ENCODE results near the gene ROBO1.

The ROBO1 gene

DNA sequence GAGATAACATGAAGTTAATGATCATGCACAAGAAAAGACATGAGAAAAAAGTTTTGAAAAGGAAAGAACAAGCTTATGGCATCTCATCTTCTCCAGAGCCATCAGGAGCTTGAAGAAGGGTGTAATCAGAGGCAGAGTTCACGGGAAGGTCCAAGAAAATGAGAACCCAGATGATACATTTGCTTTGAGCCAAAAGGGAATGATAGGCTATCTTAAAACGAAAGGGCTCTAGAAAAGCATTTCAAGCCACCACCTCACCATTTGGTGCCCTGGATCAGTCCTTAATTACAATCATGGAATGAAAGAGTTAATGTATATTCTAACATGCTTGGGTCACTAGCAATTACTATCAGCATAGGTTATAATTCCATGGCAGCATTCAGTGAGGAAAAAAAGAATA, 781.8 kb downstream of the ROBO1 start:
- no peak for DNase-seq (ENCODE audit: low read depth in 2 of 2)

DNA sequence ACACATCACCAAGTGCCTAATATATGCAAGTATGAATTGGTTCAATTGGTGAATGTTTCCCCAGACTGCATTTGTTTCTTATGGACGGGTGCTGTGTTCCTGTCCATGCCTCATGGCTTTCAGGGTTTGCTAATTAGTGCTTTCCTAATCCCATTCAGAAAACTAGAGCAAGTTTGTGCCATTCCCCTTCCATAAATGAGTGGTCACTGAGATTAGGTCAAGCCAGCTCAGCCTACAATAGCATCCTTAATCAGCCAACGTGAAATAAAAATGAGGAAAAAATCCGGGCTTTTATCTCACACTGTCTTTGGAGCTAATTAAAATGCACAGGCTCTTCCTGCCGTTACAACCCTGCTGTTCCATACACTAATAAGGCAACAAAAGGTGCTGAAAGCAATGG, 788.8 kb downstream of the ROBO1 start:
- DNase-seq (ENCODE audit: low read depth in 2 of 2), result no peak

DNA sequence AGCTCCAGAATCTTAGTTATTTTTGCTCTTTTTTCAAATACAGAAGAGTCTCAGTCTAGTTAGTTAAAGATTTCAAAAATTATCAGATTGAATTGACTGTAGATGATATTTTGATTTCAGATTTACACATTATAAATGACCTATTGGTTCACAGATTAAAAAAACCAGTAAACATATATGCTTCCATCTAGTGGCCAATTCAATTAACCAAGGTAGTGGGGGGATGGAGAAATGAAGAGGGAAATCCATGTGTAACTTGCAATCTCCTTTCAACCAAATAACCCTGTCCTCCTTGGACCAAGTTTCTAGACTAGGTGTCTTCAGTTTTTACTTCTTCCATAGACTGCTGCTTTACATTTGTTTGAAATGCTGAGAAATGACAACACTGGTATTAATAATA, 789.8 kb downstream of the ROBO1 start:
- DNase-seq (ENCODE audit: low read depth in 2 of 2), result no peak

DNA sequence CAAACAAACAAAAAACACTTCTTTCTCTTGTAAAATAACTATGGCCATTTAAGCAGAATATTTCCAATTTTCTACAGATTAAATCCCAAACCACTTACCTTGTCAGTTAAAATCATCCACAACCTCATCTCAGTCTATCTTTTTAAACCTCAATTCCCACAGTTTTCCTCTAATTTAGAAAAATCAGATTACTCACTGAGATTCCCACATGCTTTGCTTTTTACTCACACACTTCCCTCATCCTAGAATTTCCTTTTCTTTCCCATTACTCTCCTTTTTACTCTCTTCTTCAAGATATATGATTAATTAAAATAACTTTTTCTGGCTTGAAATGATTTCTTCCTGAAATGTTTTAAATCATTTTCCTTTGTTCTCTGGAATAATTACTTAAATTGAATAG, 790.7 kb downstream of the ROBO1 start:
- no peak for DNase-seq (ENCODE audit: low read depth in 2 of 2)

DNA sequence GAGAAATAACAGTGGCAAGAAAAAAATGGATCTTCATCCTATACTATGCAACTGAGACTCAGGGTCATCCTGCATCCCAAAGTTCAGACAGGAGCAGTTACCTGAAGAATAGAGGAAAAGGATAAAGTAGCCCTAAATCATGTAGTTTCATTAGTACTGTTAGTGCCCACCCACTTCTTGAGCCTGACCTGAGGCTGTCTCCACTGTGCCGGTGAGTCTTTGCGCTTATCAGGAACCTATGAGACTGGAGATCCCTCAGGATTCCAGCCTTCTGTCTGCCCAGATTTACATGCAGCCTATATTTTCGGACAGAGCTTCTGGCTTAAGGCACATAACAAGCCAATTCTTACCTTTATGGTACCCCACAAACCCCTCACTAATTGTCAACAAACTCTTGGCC, 791.6 kb downstream of the ROBO1 start:
- DNase-seq (ENCODE audit: low read depth in 2 of 2), result no peak

DNA sequence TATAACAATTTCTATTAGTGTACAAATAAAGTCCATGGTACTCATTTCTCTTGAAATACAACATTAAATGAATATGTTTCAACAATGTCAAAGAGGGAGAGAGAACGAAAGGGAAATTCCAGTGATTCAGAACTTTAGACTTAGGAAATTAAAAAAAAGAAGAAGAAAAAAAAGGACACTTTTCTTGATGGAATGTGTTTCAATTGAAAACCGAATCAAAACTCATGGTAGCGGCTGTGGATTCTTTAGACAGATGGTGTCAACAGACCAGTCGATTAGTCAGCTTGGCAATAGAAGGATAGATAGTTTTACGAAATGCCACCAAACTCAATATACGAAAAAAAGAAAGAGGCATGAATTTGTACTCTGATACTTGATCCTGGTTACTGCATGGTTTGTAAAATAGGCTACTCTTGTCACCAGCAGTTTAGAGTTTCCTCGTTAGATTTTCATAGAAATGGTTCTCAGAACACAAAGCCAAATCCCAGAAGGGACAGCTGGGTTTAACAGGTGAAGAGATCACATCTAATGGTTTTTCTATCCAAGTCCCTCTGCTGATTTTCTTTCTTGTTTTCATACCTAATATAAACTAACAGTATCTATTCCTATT, 793.5 kb downstream of the ROBO1 start:
- no peak for DNase-seq (ENCODE audit: low read depth in 2 of 2)

DNA sequence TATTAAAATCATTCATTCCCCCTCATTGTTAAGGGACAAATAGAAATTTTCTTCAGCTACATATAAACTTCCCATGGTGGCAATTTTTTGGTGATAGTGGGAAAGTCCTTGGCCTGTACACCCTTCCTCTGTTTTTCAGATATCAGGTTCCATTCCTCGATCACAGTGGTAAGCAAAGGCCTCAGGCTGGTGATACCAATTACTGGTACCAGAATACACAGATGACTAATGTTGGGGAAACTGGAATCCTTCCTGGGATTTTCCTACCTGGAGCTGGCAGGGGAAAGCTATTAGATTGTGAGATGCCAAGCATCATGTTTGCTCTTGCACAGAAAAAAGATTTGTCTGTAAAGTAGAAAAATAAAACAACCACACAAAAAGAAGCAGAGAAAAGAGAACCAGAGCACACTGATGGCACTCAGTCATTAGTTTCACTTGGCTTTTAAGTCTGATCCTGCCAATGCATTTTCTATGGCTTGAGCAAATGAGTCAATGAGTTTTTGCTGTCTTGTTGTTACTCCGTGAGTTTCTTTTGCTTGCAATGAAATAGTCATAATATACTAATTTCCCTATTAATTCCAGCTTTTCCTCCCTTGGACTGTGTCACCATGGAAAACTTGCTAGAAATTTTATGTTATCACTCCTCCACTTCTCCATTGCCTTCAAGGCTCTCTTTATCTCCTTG, 795.0 kb downstream of the ROBO1 start:
- no peak for DNase-seq (ENCODE audit: low read depth in 2 of 2)

DNA sequence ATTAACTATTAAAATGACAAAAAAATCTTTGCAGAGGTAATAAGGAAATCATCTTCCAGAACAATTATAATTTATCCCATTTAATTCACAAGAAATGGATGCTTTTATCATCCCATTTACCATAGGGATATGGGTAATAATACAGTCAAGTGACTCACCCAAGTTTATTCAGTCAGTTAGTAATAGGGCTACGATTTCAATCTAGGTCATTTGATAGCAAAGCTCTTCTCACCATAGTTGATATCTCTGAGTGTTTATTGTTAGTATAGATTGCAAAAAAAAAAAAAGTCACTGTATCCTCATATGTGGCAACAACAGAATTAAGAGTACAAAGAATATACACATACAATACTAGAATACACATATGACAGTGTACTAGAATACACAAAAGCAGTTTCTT, 797.1 kb downstream of the ROBO1 start:
- DNase-seq (ENCODE audit: low read depth in 2 of 2), result no peak

DNA sequence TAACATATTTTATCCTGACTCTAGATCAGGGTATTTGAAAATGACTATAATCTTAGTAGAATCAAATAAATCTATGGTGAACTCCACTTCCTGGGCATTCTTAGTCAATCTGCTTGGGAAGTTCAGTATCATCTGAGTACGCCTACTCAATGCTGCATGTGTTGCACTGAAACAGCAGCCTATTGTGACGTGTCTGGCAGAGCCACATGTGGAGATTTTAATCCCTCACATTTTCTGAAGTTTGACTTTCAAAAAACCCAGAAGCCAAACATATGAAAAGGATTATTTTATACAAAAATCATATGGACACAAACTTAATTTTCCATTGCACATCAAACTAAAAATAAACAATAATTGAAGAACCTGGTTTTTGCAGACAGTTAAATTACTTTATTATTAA, 798.3 kb downstream of the ROBO1 start:
- DNase-seq (ENCODE audit: low read depth in 2 of 2), result no peak

DNA sequence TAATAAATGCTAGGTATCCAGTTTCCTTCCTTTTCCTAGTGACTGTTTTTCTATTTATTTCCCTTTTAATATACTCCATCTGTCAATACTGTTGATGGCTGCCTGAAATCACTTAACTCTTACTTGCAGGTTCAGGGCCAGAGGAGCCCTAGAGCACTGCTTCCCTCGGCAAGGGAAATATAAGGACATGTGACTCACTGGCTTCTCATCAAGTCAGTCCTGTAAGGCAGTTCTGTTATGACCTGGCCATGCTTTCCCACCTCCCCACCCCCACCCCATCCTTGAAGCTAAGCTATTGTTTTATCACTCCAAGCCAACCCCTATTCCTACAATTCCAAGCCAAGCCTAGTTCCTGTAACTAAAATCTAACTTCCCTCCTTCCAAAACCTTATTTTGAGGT, 800.7 kb downstream of the ROBO1 start:
- no peak for DNase-seq (ENCODE audit: low read depth in 2 of 2)

DNA sequence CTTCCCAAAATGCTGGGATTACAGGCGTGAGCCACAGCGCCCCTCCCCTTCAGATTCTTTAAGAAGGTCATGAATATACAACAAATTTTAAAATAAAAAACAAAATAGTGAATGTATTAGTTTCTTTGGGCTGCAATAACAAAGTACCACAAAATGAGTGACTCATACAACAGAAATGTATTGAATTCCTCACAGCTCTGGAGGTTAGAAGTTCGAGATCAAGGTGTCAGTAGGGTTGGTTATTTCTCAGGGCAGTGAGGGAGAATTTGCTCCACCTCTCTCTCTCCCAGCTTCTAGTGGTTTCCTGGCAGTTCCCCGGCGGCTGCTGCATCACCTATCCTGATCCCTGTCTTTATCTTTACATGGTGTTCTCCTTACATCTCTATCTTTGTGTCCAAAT, 804.0 kb downstream of the ROBO1 start:
- no peak for DNase-seq (ENCODE audit: low read depth in 2 of 2)

DNA sequence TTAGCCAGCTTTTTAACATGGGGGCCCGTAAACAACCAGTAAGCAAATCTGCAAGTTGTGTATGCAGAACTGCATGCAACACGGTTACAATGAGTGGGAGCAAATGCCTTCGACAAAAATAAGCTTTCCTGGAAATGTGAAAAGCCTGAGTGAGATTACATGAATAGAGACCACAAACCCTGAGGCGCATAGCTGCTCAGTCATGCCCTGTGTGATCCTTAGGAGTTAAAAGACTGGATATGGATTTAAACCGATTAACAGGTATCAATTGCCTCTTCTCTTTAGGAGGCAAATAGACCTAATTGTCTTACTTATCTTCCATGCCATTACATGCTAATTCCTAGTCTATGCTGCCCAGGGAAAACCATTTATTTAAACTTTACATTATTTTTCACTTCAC, 810.3 kb downstream of the ROBO1 start:
- no peak for DNase-seq (ENCODE audit: low read depth in 2 of 2)

DNA sequence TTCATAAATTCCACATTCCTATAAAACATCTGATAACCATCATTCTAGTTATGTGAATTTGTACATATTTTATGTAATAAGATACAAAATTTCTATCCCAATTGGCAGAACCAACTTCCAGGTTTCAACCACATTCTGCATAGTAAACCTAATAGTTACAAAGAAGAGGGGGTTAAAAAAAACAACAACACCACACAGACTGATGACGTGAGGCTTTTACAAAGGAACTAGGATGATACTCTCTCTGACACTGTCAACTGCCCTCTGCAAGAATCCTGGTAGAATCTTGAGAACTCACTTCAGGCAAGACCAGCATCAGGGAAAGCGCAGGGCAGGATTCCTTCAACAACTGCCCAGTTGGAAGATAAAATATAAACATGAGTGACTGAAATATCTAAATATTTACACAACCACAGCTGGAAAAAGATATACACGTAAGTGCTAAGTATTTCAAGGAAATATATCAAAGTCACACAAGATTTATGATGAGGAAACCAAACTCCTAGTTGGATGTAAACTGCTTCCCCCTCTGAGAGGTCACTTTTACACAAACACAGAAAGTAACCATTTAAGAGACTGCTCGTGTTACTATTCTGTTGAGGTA, 816.4 kb downstream of the ROBO1 start:
- no peak for DNase-seq (ENCODE audit: low read depth in 2 of 2)

DNA sequence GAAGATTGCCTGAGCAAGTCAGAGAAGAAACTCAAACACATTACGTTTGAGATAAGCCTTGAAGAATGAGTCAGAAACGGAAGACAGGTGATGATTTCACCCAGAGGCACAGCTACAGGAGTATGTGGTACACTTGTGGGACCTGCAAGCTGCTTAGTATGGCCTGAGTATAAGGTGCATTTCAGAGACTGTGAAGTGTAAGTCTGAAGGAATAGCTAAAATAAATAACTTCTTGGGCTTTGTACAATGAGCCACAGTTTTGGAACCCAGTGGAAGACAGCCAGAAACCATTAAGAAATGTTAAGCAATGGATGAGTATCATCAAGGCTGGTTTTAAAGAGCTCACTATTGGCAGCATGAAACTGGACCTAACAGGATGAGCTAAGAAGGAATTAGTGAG, 826.2 kb downstream of the ROBO1 start:
- no peak for DNase-seq (ENCODE audit: low read depth in 2 of 2)

DNA sequence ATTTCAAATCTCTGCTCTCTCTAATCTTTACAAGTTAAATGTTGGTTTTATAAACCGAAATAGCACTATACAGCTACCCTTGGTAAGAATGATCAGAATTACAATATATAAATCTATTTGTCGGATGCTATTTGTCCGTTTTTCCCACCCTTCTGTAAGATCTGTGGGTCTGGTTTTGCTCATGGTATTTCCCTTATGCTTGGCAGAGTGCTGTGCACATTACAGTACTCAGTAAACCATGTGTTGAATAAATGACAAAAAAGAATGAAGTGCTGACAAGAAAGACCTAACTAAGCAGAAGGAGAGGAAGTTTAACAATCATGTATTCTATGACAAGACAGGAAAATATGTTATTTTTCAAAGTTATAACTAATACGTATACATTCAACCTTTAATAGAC, 827.2 kb downstream of the ROBO1 start:
- DNase-seq (ENCODE audit: low read depth in 2 of 2), result no peak

DNA sequence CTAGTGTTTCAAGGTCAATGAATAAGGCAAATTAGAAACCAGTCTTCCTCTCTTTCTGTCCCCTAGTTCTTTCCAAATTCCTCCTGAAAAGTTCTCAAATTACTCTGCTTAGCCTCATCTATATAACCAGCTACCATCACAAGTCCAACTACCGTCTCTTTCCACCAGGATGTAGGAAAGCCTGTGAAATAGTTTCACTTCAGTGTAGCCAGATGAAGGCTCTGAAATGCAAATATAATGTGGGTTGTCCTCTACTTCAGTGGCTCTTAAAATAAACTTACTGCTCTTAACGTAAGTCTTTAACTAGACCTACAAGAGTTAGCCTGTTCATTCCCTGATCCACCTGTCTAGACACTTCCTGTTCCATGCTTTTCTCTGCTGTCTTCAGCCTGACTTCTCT, 827.7 kb downstream of the ROBO1 start:
- no peak for DNase-seq (ENCODE audit: low read depth in 2 of 2)

DNA sequence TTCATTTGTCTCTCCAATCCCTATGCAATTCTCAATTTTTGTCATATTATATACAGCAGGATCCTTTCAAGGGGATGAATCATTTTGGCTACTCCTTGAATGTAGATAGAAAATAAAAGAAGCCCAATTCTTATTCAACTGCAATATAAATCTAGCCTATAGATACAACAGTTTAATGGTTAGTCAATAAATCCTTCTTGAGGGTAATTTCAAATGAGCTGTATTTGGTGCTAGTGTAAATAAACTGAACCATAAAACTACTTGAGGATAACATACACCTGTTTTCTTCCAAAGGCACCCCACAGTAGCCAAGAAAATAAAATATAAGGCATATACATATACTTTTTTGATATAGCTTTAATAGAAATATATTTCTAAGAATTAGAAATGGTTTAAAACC, 830.3 kb downstream of the ROBO1 start:
- no peak for DNase-seq (ENCODE audit: low read depth in 2 of 2)

DNA sequence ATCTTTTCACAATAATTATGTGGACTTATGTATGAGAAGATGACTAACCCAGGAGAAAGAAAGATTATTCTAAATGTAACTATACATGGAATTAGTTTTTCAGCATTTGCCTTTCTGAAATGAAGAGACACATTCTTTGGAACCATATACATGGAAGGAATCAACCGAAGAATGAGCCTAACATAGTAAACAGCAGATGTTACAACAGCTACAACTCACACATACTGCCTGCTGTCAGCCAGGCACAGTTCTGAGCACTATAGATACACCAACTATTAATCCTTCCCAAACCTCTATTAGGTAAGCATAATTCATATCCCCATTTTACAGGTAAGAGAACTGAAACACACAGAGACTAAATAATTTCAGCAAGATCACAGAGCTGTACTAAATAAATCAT, 840.0 kb downstream of the ROBO1 start:
- no peak for DNase-seq (ENCODE audit: low read depth in 2 of 2)

DNA sequence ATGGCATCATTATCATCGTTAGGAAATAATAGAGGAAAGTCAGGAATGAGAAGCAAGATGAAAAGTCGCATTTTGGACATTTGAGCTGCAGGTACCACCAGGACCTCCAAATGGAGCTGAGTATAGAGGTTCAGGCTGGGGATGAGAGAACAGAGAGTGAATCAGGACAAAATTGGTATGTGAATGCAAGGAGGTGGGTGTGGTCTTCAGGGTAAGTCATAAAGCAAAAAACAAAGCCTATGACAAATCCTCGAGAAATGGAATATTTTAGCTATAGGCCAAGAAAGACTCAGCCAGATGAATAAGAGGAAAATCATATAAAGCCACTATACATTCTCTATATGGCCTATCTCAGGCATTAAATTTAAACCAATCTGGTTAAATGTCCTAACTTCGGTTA, 841.3 kb downstream of the ROBO1 start:
- no peak for DNase-seq (ENCODE audit: low read depth in 2 of 2)

DNA sequence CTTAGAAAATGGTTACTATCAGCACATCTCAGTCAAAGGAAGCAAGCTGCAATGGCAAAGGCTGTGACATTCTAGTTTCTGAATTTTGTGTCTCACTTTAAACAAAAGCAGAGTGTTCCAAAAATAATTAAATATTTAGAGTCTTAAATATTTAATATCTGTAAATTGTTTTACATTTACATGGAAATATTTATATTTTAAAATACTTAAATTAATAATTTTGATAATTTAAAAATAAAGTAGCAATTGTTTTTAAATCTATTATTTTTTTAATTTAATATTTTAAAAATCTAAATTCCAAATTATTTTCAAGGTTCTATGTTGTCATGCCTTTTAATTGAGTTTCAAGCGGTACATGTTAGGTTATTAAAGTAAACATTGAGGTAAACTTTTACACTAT, 843.1 kb downstream of the ROBO1 start:
- DNase-seq (ENCODE audit: low read depth in 2 of 2), result no peak

DNA sequence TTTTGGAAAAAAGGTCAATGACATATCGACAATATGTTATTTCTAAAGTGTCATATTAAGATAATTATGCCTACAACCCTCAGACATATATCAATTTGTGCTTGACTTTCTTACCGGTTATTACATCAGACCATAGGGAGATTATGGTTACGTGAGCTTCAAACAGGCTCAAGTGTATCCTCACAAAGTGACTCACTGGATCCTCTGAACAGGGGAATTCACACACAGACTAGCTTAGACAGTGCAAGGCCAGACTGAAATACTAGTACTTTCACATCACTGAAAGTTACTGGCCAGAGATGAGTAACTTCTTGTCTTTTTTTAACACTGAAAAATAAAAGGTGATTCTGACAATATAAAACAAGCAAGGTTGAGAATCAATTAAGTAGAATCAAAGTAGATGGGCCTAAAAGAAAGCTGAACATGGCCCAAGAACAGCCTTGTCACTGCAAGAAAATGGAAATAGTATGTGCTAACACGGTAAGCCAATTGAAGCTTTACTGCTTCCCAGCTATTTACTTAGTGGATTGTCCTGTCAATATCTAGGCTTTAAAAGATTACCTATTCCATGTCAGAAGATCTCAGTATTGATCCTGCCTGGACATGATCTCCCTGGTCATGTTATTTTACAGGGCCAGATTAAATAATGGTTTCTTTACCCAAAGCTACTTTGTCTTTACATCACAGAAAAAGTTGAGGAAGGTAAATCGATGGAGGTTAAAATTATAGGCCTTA, 848.6 kb downstream of the ROBO1 start:
- no peak for DNase-seq (ENCODE audit: low read depth in 2 of 2)

DNA sequence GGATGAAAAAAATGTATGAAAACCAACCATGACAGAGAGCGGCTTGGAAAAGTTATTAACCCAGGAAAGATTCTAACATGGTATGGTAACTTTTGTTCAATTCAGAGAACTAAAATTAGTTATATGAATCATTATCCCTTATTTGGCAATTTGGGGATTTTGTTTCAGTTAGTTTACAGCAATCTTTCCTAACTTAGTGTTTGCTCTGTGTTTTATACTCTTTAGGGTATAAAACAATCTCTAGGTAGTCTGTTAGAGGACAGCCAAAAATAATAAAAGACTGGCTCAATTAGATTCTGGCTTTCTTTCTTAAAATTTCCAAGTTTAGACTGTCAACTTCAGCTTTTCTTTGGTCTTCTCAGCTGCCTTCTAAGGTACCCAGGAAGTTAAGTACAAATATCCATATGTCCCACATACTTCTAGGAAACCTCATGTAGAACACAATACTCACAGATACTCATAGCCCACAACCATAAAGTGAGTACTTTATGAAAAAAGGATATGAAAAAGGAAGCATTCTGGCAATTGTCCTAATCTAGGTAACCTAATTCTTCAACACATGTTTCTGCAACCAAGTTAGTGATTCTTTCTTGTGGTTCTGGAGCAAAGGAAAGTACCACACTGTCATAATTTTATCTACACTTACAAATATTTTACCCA, 849.3 kb downstream of the ROBO1 start:
- no peak for DNase-seq (ENCODE audit: low read depth in 2 of 2)
